ENCODE measurements around the gene IQCC.

GRCh38 chr1:32249831-32250525 lies 44.5 kb downstream of the IQCC start:
- TF ChIP-seq POLR2A (IDR thresholded peaks at IDR 0.05; ENCODE audit: low read length) (no peak), GATA1 (IDR thresholded peaks at IDR 0.05; ENCODE audit: low read depth, low read length) (no peak)

Measured in erythroblast (primary cell).